ENCODE data around the gene NOTCH4.
"Not testable (repeated sequence)": the region's sequence is repeated elsewhere in the genome, so short reads cannot be mapped to it uniquely, and the experiment has no call there.

NOTCH4 gene

GRCh38 chr6:32186151-32186840 lies 37.6 kb downstream of the NOTCH4 start:
- peak overlapping the region; percentile 49 for H3K9ac ChIP-seq (ENCODE audit: low read length)
- H3K27me3 ChIP-seq (replicated peaks; ENCODE audit: control insufficient read depth, insufficient read depth, low read length); H3K4me3 ChIP-seq (ENCODE audit: low read length); H3K9me3 ChIP-seq (ENCODE audit: control insufficient read depth, low read length); DNase-seq (ENCODE audit: low read depth): not testable (repeated sequence)
- H3K4me1 ChIP-seq (ENCODE audit: control insufficient read depth, insufficient read depth, low read length): peaks cover 20% of the 10 kb centered on the region
- H3K36me3 ChIP-seq (ENCODE audit: control insufficient read depth, insufficient read depth, low read length, severe bottlenecking): peaks cover 30% of the 10 kb centered on the region

- peaks cover 20% of the 10 kb centered on the region for H3K4me1 ChIP-seq (ENCODE audit: control insufficient read depth, insufficient read depth, low read length)
- peak overlapping the region; percentile 49 for H3K9ac ChIP-seq (ENCODE audit: low read length)
- not testable (repeated sequence) for H3K9me3 ChIP-seq (ENCODE audit: control insufficient read depth, low read length); H3K4me3 ChIP-seq (ENCODE audit: low read length); H3K27me3 ChIP-seq (replicated peaks; ENCODE audit: control insufficient read depth, insufficient read depth, low read length)
- DNase-seq (ENCODE audit: low read depth): peak; percentile 94
- H3K36me3 ChIP-seq (ENCODE audit: control insufficient read depth, insufficient read depth, low read length, severe bottlenecking): peaks cover 36% of the 10 kb centered on the region
Measured at GRCh38 chr6:32185681-32186131, 38.2 kb downstream of the NOTCH4 start.

GRCh38 chr6:32184084-32184640 lies 39.7 kb downstream of the NOTCH4 start, which contains the start of gene AGER:
Gene AGER, minus strand, starts transcription at chr6:32184253. Its CDS starts 31 bp downstream, at chr6:32184222.
- no peak within 1 kb of the TSS for H3K9ac ChIP-seq (ENCODE audit: low read length)
- H3K9me3 ChIP-seq (ENCODE audit: control insufficient read depth, low read length): no peaks in the 10 kb centered on the region
- H3K27me3 ChIP-seq (replicated peaks; ENCODE audit: control insufficient read depth, insufficient read depth, low read length): no peaks in the 10 kb centered on the region
- H3K36me3 ChIP-seq (ENCODE audit: control insufficient read depth, insufficient read depth, low read length, severe bottlenecking): peaks cover 46% of the 10 kb centered on the region
- peaks cover 23% of the 10 kb centered on the region for H3K4me1 ChIP-seq (ENCODE audit: control insufficient read depth, insufficient read depth, low read length)
- no peak for DNase-seq (ENCODE audit: low read depth)
- no peak within 1 kb of the TSS for H3K4me3 ChIP-seq (ENCODE audit: low read length)

GRCh38 chr6:32183483-32184083 lies 40.3 kb downstream of the NOTCH4 start:
- H3K27me3 ChIP-seq (replicated peaks; ENCODE audit: control insufficient read depth, insufficient read depth, low read length): no peaks in the 10 kb centered on the region
- H3K9me3 ChIP-seq (ENCODE audit: control insufficient read depth, low read length): no peaks in the 10 kb centered on the region
- no peak overlapping the region for H3K4me3 ChIP-seq (ENCODE audit: low read length)
- H3K4me1 ChIP-seq (ENCODE audit: control insufficient read depth, insufficient read depth, low read length): peaks cover 23% of the 10 kb centered on the region
- H3K9ac ChIP-seq (ENCODE audit: low read length): no peak overlapping the region
- no peak for DNase-seq (ENCODE audit: low read depth)
- H3K36me3 ChIP-seq (ENCODE audit: control insufficient read depth, insufficient read depth, low read length, severe bottlenecking): peaks cover 46% of the 10 kb centered on the region

GRCh38 chr6:32183030-32183429 lies 40.8 kb downstream of the NOTCH4 start:
- DNase-seq (ENCODE audit: low read depth): no peak
- H3K4me1 ChIP-seq (ENCODE audit: control insufficient read depth, insufficient read depth, low read length): peaks cover 18% of the 10 kb centered on the region
- no peak overlapping the region for H3K4me3 ChIP-seq (ENCODE audit: low read length)
- peaks cover 44% of the 10 kb centered on the region for H3K36me3 ChIP-seq (ENCODE audit: control insufficient read depth, insufficient read depth, low read length, severe bottlenecking)
- H3K27me3 ChIP-seq (replicated peaks; ENCODE audit: control insufficient read depth, insufficient read depth, low read length): no peaks in the 10 kb centered on the region
- H3K9ac ChIP-seq (ENCODE audit: low read length): no peak overlapping the region
- no peaks in the 10 kb centered on the region for H3K9me3 ChIP-seq (ENCODE audit: control insufficient read depth, low read length)

GRCh38 chr6:32182555-32182981 lies 41.3 kb downstream of the NOTCH4 start:
- Histone ChIP-seq H3K27me3 (replicated peaks; ENCODE audit: control insufficient read depth, insufficient read depth, low read length) (no peaks in the 10 kb centered on the region), H3K9me3 (ENCODE audit: control insufficient read depth, low read length) (no peaks in the 10 kb centered on the region), H3K36me3 (ENCODE audit: control insufficient read depth, insufficient read depth, low read length, severe bottlenecking) (peaks cover 40% of the 10 kb centered on the region), H3K9ac (ENCODE audit: low read length) (peak overlapping the region; percentile 22), H3K4me1 (ENCODE audit: control insufficient read depth, insufficient read depth, low read length) (peaks cover 17% of the 10 kb centered on the region), H3K4me3 (ENCODE audit: low read length) (no peak overlapping the region)
- no peak for DNase-seq (ENCODE audit: low read depth)

- Histone ChIP-seq H3K36me3 (ENCODE audit: control insufficient read depth, insufficient read depth, low read length, severe bottlenecking) (peaks cover 34% of the 10 kb centered on the region), H3K9ac (ENCODE audit: low read length) (peak overlapping the region; percentile 22), H3K4me1 (ENCODE audit: control insufficient read depth, insufficient read depth, low read length) (peaks cover 22% of the 10 kb centered on the region), H3K4me3 (ENCODE audit: low read length) (no peak overlapping the region), H3K9me3 (ENCODE audit: control insufficient read depth, low read length) (no peaks in the 10 kb centered on the region), H3K27me3 (replicated peaks; ENCODE audit: control insufficient read depth, insufficient read depth, low read length) (no peaks in the 10 kb centered on the region)
- DNase-seq (ENCODE audit: low read depth): no peak
Measured at GRCh38 chr6:32181915-32182529, 41.8 kb downstream of the NOTCH4 start.

- DNase-seq (ENCODE audit: low read depth): no peak
- H3K4me3 ChIP-seq (ENCODE audit: low read length): no peak overlapping the region
- H3K27me3 ChIP-seq (replicated peaks; ENCODE audit: control insufficient read depth, insufficient read depth, low read length): no peaks in the 10 kb centered on the region
- H3K9ac ChIP-seq (ENCODE audit: low read length): no peak overlapping the region
- H3K9me3 ChIP-seq (ENCODE audit: control insufficient read depth, low read length): no peaks in the 10 kb centered on the region
- peaks cover 30% of the 10 kb centered on the region for H3K4me1 ChIP-seq (ENCODE audit: control insufficient read depth, insufficient read depth, low read length)
- peaks cover 26% of the 10 kb centered on the region for H3K36me3 ChIP-seq (ENCODE audit: control insufficient read depth, insufficient read depth, low read length, severe bottlenecking)
Measured at GRCh38 chr6:32181148-32181702, 42.6 kb downstream of the NOTCH4 start.

- Histone ChIP-seq H3K4me1 (ENCODE audit: control insufficient read depth, insufficient read depth, low read length) (peaks cover 34% of the 10 kb centered on the region), H3K4me3 (ENCODE audit: low read length) (no peak overlapping the region), H3K36me3 (ENCODE audit: control insufficient read depth, insufficient read depth, low read length, severe bottlenecking) (peaks cover 23% of the 10 kb centered on the region), H3K9me3 (ENCODE audit: control insufficient read depth, low read length) (no peaks in the 10 kb centered on the region), H3K27me3 (replicated peaks; ENCODE audit: control insufficient read depth, insufficient read depth, low read length) (no peaks in the 10 kb centered on the region), H3K9ac (ENCODE audit: low read length) (no peak overlapping the region)
- no peak for DNase-seq (ENCODE audit: low read depth)
Measured at GRCh38 chr6:32179766-32180405, 44.0 kb downstream of the NOTCH4 start.

- peak; percentile 40 for DNase-seq (ENCODE audit: low read depth)
- no peaks in the 10 kb centered on the region for H3K9me3 ChIP-seq (ENCODE audit: control insufficient read depth, low read length)
- peak overlapping the region; percentile 92 for H3K9ac ChIP-seq (ENCODE audit: low read length)
- H3K27me3 ChIP-seq (replicated peaks; ENCODE audit: control insufficient read depth, insufficient read depth, low read length): no peaks in the 10 kb centered on the region
- H3K4me3 ChIP-seq (ENCODE audit: low read length): peak overlapping the region; percentile 97
- H3K36me3 ChIP-seq (ENCODE audit: control insufficient read depth, insufficient read depth, low read length, severe bottlenecking): peaks cover 23% of the 10 kb centered on the region
- peaks cover 35% of the 10 kb centered on the region for H3K4me1 ChIP-seq (ENCODE audit: control insufficient read depth, insufficient read depth, low read length)
Measured at GRCh38 chr6:32178547-32179440, 45.1 kb downstream of the NOTCH4 start.

Measured in adipocyte (in vitro differentiated cells).